Renal cortex interstitium (tissue), 11 donors: ENCODE results near the gene TRMT1. TPM values are rescaled to one million over a fixed set of nuclear protein-coding genes. Genes with fewer than 3 reads are reported as not detected.

ENCODE experiments used
- DNase-seq, 11 donors: peaks; one replicate each; pipeline ENCODE4 v3.0.0-alpha.2; 2013; ENCODE audit warnings: low read depth in 9 of 11, low spot score in 4 of 11; ENCODE audit errors: extremely low read depth in 1 of 11
- polyA plus RNA-seq, 3 donors: library from polyadenylated mRNA; unstranded; fragments of 120-200 nt; gene quantifications; one replicate each; pipeline ENCODE4 v1.2.1, GENCODE V29; 2013; ENCODE audit not compliant: insufficient read length in 3 of 3

TRMT1 gene
- polyA plus RNA-seq, 3 donors, result 37.1 to 39.2 (median 37.2) TPM

DNA sequence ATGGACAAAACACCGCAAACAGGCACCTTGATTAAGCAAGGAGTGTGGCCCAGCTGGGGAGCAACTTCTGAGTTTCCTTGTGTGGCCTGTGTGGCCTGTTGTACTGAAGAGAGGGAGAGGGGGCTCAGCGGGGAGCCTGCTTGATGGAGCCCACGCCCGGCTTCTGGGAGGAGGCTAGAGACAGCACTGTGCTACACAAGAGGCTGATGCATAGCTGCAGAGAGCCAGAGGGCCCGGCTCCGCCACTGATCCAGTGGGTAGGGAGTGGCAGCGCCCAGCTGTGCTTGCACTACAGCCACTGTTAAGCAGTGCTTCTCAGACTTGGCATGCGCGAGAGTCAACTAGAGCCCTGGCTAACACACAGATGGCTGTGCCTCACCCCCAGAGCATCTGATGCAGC is 32.9 kb downstream of the TRMT1 start:
- no peak for DNase-seq

DNA sequence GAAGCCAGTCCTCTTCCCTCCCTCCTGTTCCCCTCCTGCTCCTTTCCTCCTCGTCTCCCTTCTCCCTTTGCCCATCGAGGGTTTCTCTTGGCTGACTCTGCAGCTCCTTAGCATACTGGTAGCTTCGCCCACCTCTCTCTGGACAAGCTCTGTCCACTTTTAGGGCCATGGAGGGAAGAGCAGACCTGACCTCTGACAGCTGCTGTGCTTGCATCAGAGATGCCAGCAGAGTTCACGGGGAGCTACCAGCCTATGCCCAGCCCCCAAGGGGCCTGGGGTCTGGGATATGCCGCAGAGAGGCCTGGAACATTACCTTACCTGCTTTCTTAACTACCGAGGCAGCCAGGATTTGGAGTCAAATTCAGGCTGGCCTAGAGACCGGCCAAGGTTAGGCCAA is 33.5 kb downstream of the TRMT1 start:
- no peak for DNase-seq

DNA sequence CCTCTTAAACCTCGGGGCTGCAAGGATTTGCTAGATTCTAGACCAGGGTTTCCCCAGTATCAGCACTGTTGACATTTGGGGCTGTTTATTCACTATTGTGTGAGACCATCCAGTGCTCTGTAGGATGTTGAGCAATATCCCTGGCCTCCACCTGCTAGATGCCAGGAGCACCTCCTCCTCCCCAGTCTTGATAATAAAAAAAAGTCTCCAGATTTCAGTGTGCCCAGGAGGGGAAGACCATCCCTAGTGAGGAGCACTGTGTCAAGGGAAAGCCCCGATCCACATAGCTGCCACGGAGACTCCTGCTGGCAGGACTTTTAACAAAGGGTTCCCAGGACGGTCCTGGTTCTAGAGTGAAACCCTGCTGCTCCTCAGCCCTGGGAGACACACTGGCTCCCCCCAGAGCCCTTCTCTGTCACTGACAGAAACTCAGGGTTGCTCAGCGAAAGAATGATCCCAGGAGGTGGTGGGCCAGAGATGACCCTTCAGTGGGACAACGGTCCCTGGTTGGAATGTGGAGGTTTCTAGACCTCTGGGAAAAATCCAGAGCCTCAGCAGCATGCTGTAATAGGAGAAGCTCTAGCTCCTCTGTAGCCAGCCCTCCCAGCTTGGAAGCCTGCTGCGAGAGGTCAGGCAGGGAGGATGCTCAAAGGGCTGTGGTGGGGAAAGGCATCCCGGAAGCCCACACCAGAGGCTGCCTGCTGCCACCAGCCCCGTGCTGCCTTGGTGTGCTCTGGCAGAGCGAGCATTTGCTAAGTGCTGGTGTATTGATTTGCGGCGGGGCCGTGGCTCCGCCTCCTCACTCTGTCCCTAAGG is 34.1 kb downstream of the TRMT1 start:
- no peak for DNase-seq

GRCh38 chr19:13079542-13079986 is 37.0 kb downstream of the TRMT1 start:
- DNase-seq, result no peak

GRCh38 chr19:13078897-13079541 is 37.5 kb downstream of the TRMT1 start:
- no peak for DNase-seq

DNA sequence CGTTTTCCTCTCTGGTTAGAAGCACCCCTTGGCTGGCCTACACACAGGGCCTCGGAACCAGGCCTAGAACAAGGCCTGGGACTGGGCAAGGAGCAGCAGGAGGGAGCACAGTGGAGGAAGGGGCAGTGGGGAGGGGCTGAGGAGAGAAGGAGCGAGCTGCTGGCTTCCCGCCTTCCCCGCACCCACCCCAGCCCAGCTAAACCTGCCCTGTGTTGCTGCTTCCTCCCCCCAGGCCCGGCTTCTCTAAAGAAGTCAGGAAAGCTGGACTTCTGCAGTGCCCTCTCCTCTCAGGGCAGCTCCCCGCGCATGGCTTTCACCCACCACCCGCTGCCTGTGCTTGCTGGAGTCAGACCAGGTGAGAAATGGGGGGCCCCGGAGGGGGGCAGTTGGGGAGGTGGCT is 38.2 kb downstream of the TRMT1 start:
- DNase-seq, result no peak

- no peak for DNase-seq
Measured at GRCh38 chr19:13077240-13077639, 39.3 kb downstream of the TRMT1 start.

DNA sequence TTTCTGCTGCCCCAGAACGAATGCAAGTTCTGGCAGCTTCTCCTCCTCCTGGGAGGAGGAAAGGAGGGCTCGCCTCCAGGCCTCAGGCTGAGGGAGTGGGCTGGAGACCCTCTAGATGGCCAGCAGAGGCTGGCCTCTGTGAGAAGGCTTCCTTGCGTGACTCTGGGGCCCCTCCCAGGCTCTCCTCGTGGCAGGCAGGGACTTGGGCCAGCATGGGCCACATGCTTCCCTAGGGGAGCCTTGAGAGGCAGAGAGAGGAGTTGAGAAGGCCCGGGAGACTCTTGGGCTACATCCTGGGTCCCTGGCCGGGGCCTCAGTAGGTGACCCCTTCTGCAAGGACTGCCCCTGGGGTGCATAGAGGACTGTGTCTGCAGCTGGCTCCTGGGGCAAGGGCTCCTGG is 39.8 kb downstream of the TRMT1 start:
- DNase-seq, result no peak

GRCh38 chr19:13076320-13076719 is 40.2 kb downstream of the TRMT1 start:
- DNase-seq, result no peak

DNA sequence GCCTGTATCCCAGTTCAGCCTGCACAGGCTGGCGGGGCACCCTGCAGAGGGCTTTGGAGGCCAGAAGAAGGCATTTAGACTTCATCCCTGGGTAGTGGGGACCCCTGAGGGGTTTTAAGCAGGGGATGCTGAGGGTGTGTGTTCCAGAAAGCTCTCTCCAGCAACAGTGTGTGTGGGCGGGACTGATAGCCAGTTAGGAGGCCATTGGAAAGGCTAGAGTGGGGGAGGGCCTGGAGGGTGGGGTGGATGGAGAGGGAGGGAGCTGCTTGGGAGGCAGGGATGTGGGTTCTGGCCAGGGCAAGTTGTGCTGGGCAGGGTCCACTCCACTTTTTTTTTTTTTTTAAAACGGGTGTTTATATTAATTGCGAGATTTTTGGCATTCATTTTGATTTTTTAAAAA is 42.2 kb downstream of the TRMT1 start:
- DNase-seq, result no peak

DNA sequence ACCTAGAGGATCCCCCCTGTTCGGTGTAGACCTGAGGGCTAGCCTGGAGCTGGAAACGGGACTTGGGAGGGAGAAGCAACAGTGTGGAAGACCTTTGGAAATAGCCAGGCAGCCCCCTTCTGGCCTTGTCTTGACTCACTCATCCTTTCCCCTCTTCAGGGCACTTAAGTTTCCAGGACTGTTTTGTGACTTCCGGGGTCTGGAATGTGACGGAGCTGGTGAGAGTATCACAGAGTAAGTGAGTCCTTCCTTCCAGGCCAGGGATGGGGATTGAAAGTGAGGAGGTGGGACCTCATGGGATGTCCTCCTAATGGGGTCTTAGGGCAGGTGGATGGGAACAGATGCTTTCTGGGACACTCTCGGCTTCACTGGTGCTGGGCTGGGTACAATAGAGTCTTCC is 43.3 kb downstream of the TRMT1 start:
- no peak for DNase-seq

DNA sequence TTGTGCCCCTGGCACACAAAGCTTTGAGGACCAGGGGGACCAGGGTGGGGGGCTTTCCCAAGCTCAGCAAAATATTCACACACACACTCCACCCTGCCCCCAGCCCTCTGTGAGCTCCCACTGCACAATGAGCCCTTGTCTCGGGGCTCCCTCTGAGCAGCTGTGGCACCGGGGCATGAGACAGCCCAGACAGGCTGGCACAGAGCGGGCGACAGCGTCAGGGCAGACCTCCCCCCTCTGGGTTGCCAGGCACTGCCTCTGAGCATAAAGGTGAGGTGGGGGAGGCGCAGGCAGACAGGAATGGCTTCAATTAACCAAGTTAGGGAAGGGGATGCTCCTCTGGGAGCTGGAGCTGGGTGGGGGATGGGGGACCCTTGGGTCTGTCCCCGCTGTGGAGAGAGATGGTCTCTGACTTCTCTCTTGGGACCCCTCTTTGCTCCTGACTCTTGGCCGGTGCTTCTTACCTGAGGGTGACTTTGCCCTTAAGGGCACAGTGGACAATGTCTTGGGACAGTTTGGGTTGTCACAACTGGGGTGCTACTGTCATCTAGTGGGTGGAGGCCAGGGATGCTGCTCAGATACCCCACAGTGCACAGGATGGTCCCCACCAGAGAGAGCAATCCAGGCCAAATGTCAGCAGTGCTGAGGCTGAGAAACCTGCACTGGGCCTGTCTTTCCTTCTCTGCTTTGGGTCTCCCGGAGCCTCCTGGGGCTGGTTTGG is 44.2 kb downstream of the TRMT1 start:
- no peak for DNase-seq

- no peak for DNase-seq
Measured at GRCh38 chr19:13071444-13072187, 44.9 kb downstream of the TRMT1 start.

DNA sequence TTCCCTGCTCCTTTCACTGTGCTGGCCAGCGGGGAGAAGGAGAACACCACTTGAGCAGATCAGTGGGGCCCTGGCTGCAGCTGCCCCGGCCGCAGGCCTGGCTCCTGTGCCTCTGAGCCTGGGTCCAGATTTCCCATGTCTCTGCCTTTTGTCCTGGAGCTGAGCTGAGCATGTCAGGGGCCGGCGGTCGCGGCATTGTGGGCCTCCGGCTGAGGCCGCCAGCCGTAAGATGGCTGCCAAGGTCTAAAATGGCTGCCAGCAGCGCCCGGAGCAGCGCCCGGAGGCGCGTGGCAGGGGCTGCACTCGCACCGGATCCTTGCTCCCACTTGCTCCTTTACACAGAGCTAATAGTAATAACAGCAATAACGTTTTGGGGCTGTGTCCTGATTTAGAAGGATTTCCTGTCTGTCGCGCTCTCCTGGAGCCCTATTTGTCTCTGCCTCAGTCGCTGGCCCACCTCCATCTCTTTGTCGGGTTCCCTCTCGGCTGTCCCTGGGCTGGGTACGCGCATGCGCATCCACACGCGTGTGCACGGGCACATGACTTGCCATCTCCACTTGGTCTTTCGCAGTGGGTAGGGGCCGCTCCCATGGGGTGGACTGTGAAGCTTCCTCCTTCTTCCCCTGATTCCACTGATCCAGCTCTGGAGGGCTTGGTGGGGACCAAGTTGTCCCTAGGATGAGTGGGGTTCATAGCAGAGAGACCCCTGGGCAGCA is 46.0 kb downstream of the TRMT1 start:
- no peak for DNase-seq

DNA sequence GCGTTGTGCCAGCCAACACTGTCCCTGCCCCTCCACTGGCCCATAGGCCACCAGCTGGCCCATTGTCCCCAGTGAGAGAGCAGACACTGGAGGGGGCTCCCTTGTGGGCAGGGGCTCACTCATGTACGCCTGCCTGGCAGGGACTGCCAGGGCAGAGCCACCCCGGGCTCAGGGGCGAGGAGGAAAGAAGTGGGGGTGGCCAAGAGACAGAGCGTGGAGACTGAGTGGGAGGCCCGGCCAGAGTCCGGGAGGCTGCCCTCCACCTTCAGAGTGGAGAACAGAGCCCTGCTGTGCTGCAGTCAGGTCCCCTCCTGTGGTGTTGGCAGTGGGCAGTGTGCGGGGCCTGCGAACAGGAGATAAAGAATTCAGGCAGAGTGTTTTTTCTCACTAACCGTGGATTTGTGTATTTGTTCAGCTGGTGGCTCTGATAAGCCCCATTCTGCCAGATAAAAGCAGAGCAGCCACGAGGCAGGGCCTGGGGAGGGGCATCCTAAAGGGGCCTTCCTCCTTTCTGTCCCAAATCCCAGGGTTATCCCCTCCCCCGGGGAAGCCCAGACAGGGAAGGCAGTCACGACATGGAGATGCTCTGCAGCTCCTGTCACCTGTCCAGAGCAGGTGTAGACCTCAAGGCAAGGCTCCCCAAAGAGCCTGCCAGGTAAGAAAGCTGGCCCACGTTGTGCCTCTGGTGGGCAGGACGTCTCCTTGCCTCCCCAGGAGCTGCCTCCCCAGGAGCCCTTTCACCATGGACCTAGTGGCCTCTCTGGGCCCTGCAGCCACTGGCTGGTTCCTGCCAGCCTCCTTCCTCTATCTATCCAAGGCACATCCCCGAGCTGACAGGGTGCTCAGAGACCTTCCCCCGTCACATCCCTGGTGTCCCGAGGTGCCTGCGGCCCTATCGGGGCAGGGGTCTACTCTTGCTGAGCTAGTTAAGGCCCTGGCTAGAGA is 46.9 kb downstream of the TRMT1 start:
- DNase-seq, result no peak

- DNase-seq, result no peak
Measured at GRCh38 chr19:13068085-13068846, 48.3 kb downstream of the TRMT1 start.
